HepG2 (cell line): ENCODE results near the gene SORL1-AS1.

Experiments used
- ARHGAP35 ChIP-seq: sonication (generic); formaldehyde crosslinking; IDR thresholded peaks from 2 replicates; pipeline ENCODE4 v1.9.0; 2022; ENCODE audit warnings: mild to moderate bottlenecking, inconsistent platforms, moderate library complexity, missing genetic modification reagents, borderline replicate concordance
- CC2D1A ChIP-seq: sonication (generic); formaldehyde crosslinking; IDR thresholded peaks from 2 replicates; pipeline ENCODE4 v1.8.1; 2023; ENCODE audit warnings: mild to moderate bottlenecking, missing genetic modification reagents
- CENPT ChIP-seq: sonication (generic); formaldehyde crosslinking; IDR thresholded peaks from 2 replicates; pipeline ENCODE4 v1.8.0; 2022; ENCODE audit warnings: low read depth, mild to moderate bottlenecking, moderate library complexity, missing genetic modification reagents
- DMTF1 ChIP-seq: sonication (generic); formaldehyde crosslinking; IDR thresholded peaks from 2 replicates; pipeline ENCODE4 v1.4.0; 2020; ENCODE audit warnings: mild to moderate bottlenecking, missing genetic modification reagents
- EED ChIP-seq: sonication (generic); formaldehyde crosslinking; IDR thresholded peaks from 2 replicates; pipeline ENCODE4 v1.5.0; 2020; ENCODE audit warnings: mild to moderate bottlenecking, missing genetic modification reagents
- FOXA3 ChIP-seq: IDR thresholded peaks from 2 replicates; pipeline ENCODE4 v1.6.1; 2016; ENCODE audit warnings: missing genetic modification reagents, missing compliant biosample characterization
- HMG20B ChIP-seq: conservative IDR thresholded peaks from 2 replicates; pipeline ENCODE4 v1.6.1; 2016; ENCODE audit warnings: missing genetic modification reagents, missing compliant biosample characterization
- MBNL3 ChIP-seq: fragments of 250-450 bp; sonication (Bioruptor Pico); conservative IDR thresholded peaks from 2 replicates; pipeline ENCODE4 v1.8.0; 2022; ENCODE audit warnings: mild to moderate bottlenecking, inconsistent platforms
- MTF2 ChIP-seq: sonication (generic); formaldehyde crosslinking; IDR thresholded peaks from 2 replicates; pipeline ENCODE4 v1.5.0; 2020; ENCODE audit warnings: missing genetic modification reagents, borderline replicate concordance
- MXD4 ChIP-seq: IDR thresholded peaks from 2 replicates; pipeline ENCODE4 v1.6.1; 2016; ENCODE audit warnings: mild to moderate bottlenecking, missing biosample characterization, missing genetic modification reagents
- NAIF1 ChIP-seq: sonication (generic); formaldehyde crosslinking; IDR thresholded peaks from 2 replicates; pipeline ENCODE4 v1.5.0; 2020; ENCODE audit warnings: mild to moderate bottlenecking, missing genetic modification reagents, borderline replicate concordance
- SIX4 ChIP-seq: sonication (generic); formaldehyde crosslinking; IDR thresholded peaks from 2 replicates; pipeline ENCODE4 v1.4.0; 2020; ENCODE audit warnings: missing genetic modification reagents
- SMARCE1 ChIP-seq: fragments of 450-650 bp; IDR thresholded peaks from 2 replicates; pipeline ENCODE4 v1.6.1; 2017; ENCODE audit warnings: borderline replicate concordance
- SOX13 ChIP-seq, 3 experiments: fragments of 450-650 bp in 1 of 3; sonication (generic) in 1 of 3; formaldehyde crosslinking in 1 of 3; IDR thresholded peaks in 2 of 3; conservative IDR thresholded peaks in 1 of 3; 2 replicates each; pipeline versions ENCODE4 v1.5.0 to v1.6.1; 2016 to 2020; ENCODE audit warnings: antibody characterized with exemption in 1 of 3, mild to moderate bottlenecking in 1 of 3, missing compliant biosample characterization in 1 of 3, missing genetic modification reagents in 1 of 3, moderate library complexity in 1 of 3
- SP5 ChIP-seq: IDR thresholded peaks from 2 replicates; pipeline ENCODE4 v1.6.1; 2016; ENCODE audit warnings: low read depth, borderline replicate concordance
- SRSF9 ChIP-seq: fragments of 200-400 bp; formaldehyde crosslinking; IDR thresholded peaks from 2 replicates; pipeline ENCODE4 v1.6.1; 2018; ENCODE audit warnings: borderline replicate concordance, mild to moderate bottlenecking, low read depth, low read length; ENCODE audit not compliant: insufficient read depth, poor library complexity, severe bottlenecking
- ZFP91 ChIP-seq: sonication (generic); formaldehyde crosslinking; IDR thresholded peaks from 2 replicates; pipeline ENCODE4 v1.9.0; 2022; ENCODE audit warnings: missing genetic modification reagents, mild to moderate bottlenecking, borderline replicate concordance
- ZNF326 ChIP-seq: sonication (generic); formaldehyde crosslinking; IDR thresholded peaks from 2 replicates; pipeline ENCODE4 v1.4.0; 2020; ENCODE audit warnings: missing genetic modification reagents, borderline replicate concordance
- ZNF550 ChIP-seq: sonication (generic); formaldehyde crosslinking; IDR thresholded peaks from 2 replicates; pipeline ENCODE4 v1.4.0; 2020; ENCODE audit warnings: mild to moderate bottlenecking, missing genetic modification reagents, borderline replicate concordance
- ZNF562 ChIP-seq: sonication (generic); formaldehyde crosslinking; IDR thresholded peaks from 2 replicates; pipeline ENCODE4 v1.8.0; 2022; ENCODE audit warnings: missing genetic modification reagents, borderline replicate concordance
- ZNF652 ChIP-seq: IDR thresholded peaks from 2 replicates; pipeline ENCODE4 v1.6.1; 2016; ENCODE audit warnings: low read depth, borderline replicate concordance
- ZNF687 ChIP-seq: sonication (generic); formaldehyde crosslinking; IDR thresholded peaks from 2 replicates; pipeline ENCODE4 v1.5.1; 2020; ENCODE audit warnings: mild to moderate bottlenecking, missing genetic modification reagents, moderate library complexity
- ZNF7 ChIP-seq: IDR thresholded peaks from 2 replicates; pipeline ENCODE4 v1.6.1; 2016; ENCODE audit warnings: missing biosample characterization, missing genetic modification reagents

Gene SORL1-AS1

GRCh38 chr11:121460941-121461514 lies 8.3 kb upstream of the SORL1-AS1 start (continued):
- TF ChIP-seq DMTF1 (CRISPR knock-in tag), result no peak
- TF ChIP-seq SMARCE1, result no peak
- TF ChIP-seq ARHGAP35 (CRISPR knock-in tag), result no peak
- TF ChIP-seq HMG20B (CRISPR knock-in tag), result no peak
- no peak for TF ChIP-seq EED (CRISPR knock-in tag)
- no peak for TF ChIP-seq ZFP91 (CRISPR knock-in tag)
- TF ChIP-seq ZNF652, result peak; percentile 55; the same call in 1 of the 2 replicates
- no peak for TF ChIP-seq MXD4 (CRISPR knock-in tag)
- no peak for TF ChIP-seq ZNF550
- no peak for TF ChIP-seq CENPT (CRISPR knock-in tag)
- peak; percentile 95 for TF ChIP-seq SIX4 (CRISPR knock-in tag)
- TF ChIP-seq SP5, result no peak
- no peak for TF ChIP-seq ZNF7 (CRISPR knock-in tag)
- TF ChIP-seq ZNF687 (CRISPR knock-in tag), result peak; percentile 47; the same call in 1 of the 2 replicates
- TF ChIP-seq ZNF326, result no peak
- no peak for TF ChIP-seq SOX13 (IDR thresholded peaks at IDR 0.05)
- TF ChIP-seq SOX13 (CRISPR knock-in tag; conservative IDR thresholded peaks at IDR 0.05 in 1 of 2, IDR thresholded peaks at IDR 0.05 in 1 of 2), result peak in 1 of 2 experiments; percentile 46; a peak in 1 of 4 replicates
- no peak for TF ChIP-seq MTF2
- TF ChIP-seq ZNF562 (CRISPR knock-in tag), result no peak
- no peak for TF ChIP-seq NAIF1 (CRISPR knock-in tag)
- peak; percentile 70 for TF ChIP-seq FOXA3 (CRISPR knock-in tag)
- no peak for TF ChIP-seq MBNL3 (CRISPR knock-in tag)
- no peak for TF ChIP-seq CC2D1A (CRISPR knock-in tag)
- no peak for TF ChIP-seq SRSF9
